ENCODE data around the gene IL32.

IL32 gene

DNA sequence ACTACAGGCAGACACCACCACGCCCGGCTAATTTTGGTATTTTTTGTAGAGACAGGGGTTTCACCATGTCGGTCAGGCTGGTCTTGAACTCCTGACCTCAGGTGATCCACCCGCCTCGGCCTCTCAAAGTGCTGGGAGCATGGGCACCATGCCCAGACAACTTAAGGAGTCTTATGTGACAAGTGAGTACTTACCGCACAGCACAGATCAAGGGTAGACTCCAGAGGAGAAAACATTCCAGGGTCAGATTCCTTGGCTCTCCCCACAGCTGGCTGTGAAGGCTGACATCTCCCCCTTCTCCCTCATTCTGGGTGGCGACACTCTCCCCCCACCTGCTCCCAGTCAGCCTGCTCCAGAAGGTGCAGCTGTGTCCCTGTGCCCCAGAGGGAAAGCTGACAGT is 23.0 kb downstream of the IL32 start:
- H3K36me3 Mint-ChIP-seq (ENCODE audit: insufficient read depth): peaks cover 9% of the 10 kb centered on the region
- no peak for ATAC-seq (replicated peaks)
- H3K4me3 Mint-ChIP-seq: peak overlapping the region in 1 of 2 donors; percentile 48
- H3K4me1 Mint-ChIP-seq (ENCODE audit: low read depth in 2 of 2): peaks cover 26 to 27% of the 10 kb centered on the region in 2 donors
- H3K27ac Mint-ChIP-seq: peak overlapping the region; percentile 29 to 86
- no peaks in the 10 kb centered on the region for H3K9me3 Mint-ChIP-seq
- DNase-seq: no peak
- no peaks in the 10 kb centered on the region for H3K27me3 Mint-ChIP-seq

GRCh38 chr16:3088925-3089716 is 23.7 kb downstream of the IL32 start:
- ATAC-seq (replicated peaks) (no peak), DNase-seq (no peak)
- Mint-ChIP-seq H3K27me3 (no peaks in the 10 kb centered on the region), H3K36me3 (ENCODE audit: insufficient read depth) (peaks cover 6% of the 10 kb centered on the region), H3K27ac (no peak overlapping the region), H3K4me3 (no peak overlapping the region), H3K9me3 (no peaks in the 10 kb centered on the region), H3K4me1 (ENCODE audit: low read depth in 2 of 2) (peaks cover 26 to 27% of the 10 kb centered on the region in 2 donors)

GRCh38 chr16:3089717-3090592 is 24.5 kb downstream of the IL32 start:
- Mint-ChIP-seq H3K9me3 (no peaks in the 10 kb centered on the region), H3K4me3 (no peak overlapping the region), H3K27ac (no peak overlapping the region), H3K27me3 (no peaks in the 10 kb centered on the region), H3K36me3 (ENCODE audit: insufficient read depth) (peaks cover 6% of the 10 kb centered on the region), H3K4me1 (ENCODE audit: low read depth in 2 of 2) (peaks cover 27 to 31% of the 10 kb centered on the region in 2 donors)
- no peak for DNase-seq
- no peak for ATAC-seq (replicated peaks)

- Mint-ChIP-seq H3K9me3 (no peaks in the 10 kb centered on the region), H3K4me1 (ENCODE audit: low read depth in 2 of 2) (peaks cover 28% of the 10 kb centered on the region in 2 donors), H3K27me3 (no peaks in the 10 kb centered on the region), H3K4me3 (no peak overlapping the region), H3K36me3 (ENCODE audit: insufficient read depth) (peaks cover 11% of the 10 kb centered on the region), H3K27ac (peak overlapping the region; percentile 29 to 83)
- ATAC-seq (replicated peaks): no peak
- DNase-seq: no peak
Measured at GRCh38 chr16:3091551-3091950, 26.1 kb downstream of the IL32 start.

GRCh38 chr16:3092501-3092941 is 27.1 kb downstream of the IL32 start:
- Mint-ChIP-seq H3K4me1 (ENCODE audit: low read depth in 2 of 2) (peaks cover 25 to 26% of the 10 kb centered on the region in 2 donors), H3K4me3 (no peak overlapping the region), H3K27me3 (no peaks in the 10 kb centered on the region), H3K27ac (no peak overlapping the region), H3K9me3 (no peaks in the 10 kb centered on the region), H3K36me3 (ENCODE audit: insufficient read depth) (peaks cover 13% of the 10 kb centered on the region)
- ATAC-seq (replicated peaks) (no peak), DNase-seq (no peak)

GRCh38 chr16:3094289-3095027 is 29.0 kb downstream of the IL32 start:
- DNase-seq (peak; percentile 57 to 67 (median 62)), ATAC-seq (replicated peaks) (peak; percentile 56)
- peak overlapping the region in 1 of 2 donors; percentile 51 for H3K27ac Mint-ChIP-seq
- no peaks in the 10 kb centered on the region for H3K27me3 Mint-ChIP-seq
- peak overlapping the region; percentile 42 to 61 for H3K4me3 Mint-ChIP-seq
- peaks cover 17 to 18% of the 10 kb centered on the region in 2 donors for H3K4me1 Mint-ChIP-seq (ENCODE audit: low read depth in 2 of 2)
- H3K9me3 Mint-ChIP-seq: no peaks in the 10 kb centered on the region
- peaks cover 13% of the 10 kb centered on the region for H3K36me3 Mint-ChIP-seq (ENCODE audit: insufficient read depth)

DNA sequence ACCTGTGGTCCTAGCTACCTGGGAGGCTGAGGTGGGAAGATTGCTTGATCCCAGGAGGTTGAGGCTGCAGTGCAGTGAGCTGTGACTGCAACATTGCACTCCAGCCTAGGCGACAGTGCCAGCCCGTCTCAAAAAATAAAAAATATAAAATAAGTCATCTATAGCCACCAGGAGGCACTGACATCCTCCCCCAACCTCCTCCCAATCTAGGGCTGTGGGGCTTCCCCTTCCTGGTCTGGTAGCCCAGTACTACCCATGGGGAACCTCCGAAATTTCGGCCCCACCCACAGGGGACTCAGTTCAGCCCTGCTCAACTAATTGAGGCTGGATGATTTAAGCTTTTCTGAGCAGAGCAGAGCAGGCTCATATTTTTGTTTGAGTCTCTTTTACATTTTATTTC is 30.4 kb downstream of the IL32 start:
- Mint-ChIP-seq H3K27me3 (no peaks in the 10 kb centered on the region), H3K4me1 (ENCODE audit: low read depth in 2 of 2) (peaks cover 26% of the 10 kb centered on the region in 2 donors), H3K27ac (peak overlapping the region; percentile 17 to 56), H3K4me3 (peak overlapping the region in 1 of 2 donors; percentile 61), H3K36me3 (ENCODE audit: insufficient read depth) (peaks cover 21% of the 10 kb centered on the region), H3K9me3 (no peaks in the 10 kb centered on the region)
- DNase-seq (peak; percentile 43 to 58 (median 54)), ATAC-seq (replicated peaks) (peak; percentile 76)

- ATAC-seq (replicated peaks): no peak
- no peak overlapping the region for H3K4me3 Mint-ChIP-seq
- H3K27ac Mint-ChIP-seq: peak overlapping the region; percentile 17 to 56
- peaks cover 26 to 31% of the 10 kb centered on the region in 2 donors for H3K4me1 Mint-ChIP-seq (ENCODE audit: low read depth in 2 of 2)
- H3K36me3 Mint-ChIP-seq (ENCODE audit: insufficient read depth): peaks cover 21% of the 10 kb centered on the region
- H3K9me3 Mint-ChIP-seq: no peaks in the 10 kb centered on the region
- DNase-seq: no peak
- no peaks in the 10 kb centered on the region for H3K27me3 Mint-ChIP-seq
Measured at GRCh38 chr16:3096362-3096761, 30.9 kb downstream of the IL32 start.

- H3K9me3 Mint-ChIP-seq: no peaks in the 10 kb centered on the region
- ATAC-seq (replicated peaks): no peak
- H3K4me1 Mint-ChIP-seq (ENCODE audit: low read depth in 2 of 2): peaks cover 30 to 38% of the 10 kb centered on the region in 2 donors
- peak overlapping the region in 1 of 2 donors; percentile 44 for H3K27ac Mint-ChIP-seq
- peaks cover 27% of the 10 kb centered on the region for H3K36me3 Mint-ChIP-seq (ENCODE audit: insufficient read depth)
- DNase-seq: no peak
- H3K27me3 Mint-ChIP-seq: no peaks in the 10 kb centered on the region
- no peak overlapping the region for H3K4me3 Mint-ChIP-seq
Measured at GRCh38 chr16:3097266-3097665, 31.8 kb downstream of the IL32 start.

DNA sequence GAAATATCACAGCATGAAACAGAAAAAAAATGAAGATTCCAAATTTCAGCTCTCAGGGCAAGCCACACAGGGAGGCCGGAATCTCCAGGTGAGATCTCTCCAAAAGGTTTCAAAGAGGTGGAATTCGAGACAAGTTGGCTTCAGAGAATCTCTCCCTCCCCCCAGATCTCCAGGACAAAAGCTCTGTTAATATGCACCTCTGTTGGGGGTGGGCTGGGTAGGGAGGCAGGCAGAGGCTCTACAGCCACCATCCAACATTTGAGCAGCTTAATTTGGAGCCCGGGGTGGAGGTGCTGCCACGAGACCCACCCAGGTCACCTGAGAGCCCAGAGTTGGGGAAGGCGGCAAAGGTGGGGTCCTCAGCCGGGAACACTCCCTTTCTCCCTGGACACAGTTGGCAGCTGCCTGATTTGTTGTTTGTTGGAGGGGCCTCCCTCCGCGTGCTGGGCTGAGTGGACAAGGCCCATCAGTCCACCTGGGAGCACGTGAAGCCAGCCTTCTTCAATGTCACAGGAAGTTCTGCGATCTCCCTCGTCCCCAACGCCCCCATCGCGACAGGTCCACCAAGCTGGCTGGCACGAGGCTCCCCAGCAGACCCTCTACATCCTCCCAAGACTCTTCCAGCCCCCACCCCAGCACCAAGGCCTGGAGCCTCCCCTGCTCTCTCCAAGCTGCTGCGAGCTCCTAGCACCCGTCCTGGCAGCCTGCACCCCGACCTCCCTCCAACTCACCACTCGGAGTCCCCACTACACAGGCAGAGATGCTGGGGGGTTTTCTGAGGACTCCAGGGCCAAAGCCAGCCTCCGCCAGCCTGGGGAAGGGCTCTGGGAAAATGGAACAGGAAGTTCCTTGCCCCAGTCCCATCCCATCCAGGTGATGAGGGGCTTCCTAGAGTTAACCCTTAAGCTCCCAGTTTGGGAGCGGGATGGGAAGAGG is 33.3 kb downstream of the IL32 start, which contains the start of gene ZSCAN10:
Gene ZSCAN10 (minus strand): TSS at position 836 of the 936 bp plus-strand sequence. CDS start 6,357 bp downstream, outside the sequence.
- H3K9me3 Mint-ChIP-seq: no peaks in the 10 kb centered on the region
- peaks cover 30 to 39% of the 10 kb centered on the region in 2 donors for H3K4me1 Mint-ChIP-seq (ENCODE audit: low read depth in 2 of 2)
- ATAC-seq (replicated peaks): no peak
- peak within 1 kb of the TSS; percentile 60 to 81 for H3K4me3 Mint-ChIP-seq
- peaks cover 27% of the 10 kb centered on the region for H3K36me3 Mint-ChIP-seq (ENCODE audit: insufficient read depth)
- no peaks in the 10 kb centered on the region for H3K27me3 Mint-ChIP-seq
- no peak for DNase-seq
- peak within 1 kb of the TSS in 1 of 2 donors; percentile 78 for H3K27ac Mint-ChIP-seq

GRCh38 chr16:3099395-3099731 is 33.9 kb downstream of the IL32 start:
- ATAC-seq (replicated peaks) (no peak), DNase-seq (no peak)
- Mint-ChIP-seq H3K9me3 (no peaks in the 10 kb centered on the region), H3K4me1 (ENCODE audit: low read depth in 2 of 2) (peaks cover 30 to 38% of the 10 kb centered on the region in 2 donors), H3K27me3 (no peaks in the 10 kb centered on the region), H3K36me3 (ENCODE audit: insufficient read depth) (peaks cover 27% of the 10 kb centered on the region), H3K4me3 (peak overlapping the region in 1 of 2 donors; percentile 60), H3K27ac (no peak overlapping the region)
